Measurements from ENCODE around the gene TRPV5.

Gene TRPV5

DNA sequence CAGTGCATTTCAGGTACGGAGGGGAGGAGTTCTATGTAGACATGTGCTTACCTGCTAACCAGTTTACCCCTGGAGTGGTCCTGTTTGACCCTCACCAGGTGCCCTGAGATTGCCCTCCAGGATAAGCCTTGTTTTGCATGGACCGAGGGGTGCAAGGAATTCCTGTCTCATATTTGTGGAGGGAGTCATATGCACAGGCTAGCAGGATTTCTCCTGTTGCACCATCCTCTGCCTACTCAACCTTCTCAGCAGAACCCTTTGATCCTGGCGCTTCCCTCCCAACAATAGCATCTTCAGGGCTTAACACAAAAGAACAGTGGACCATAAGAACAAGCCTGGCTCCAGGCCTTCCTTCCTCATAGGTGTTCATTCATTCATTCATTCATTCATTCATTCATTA is 55.2 kb downstream of the TRPV5 start:
- no peak overlapping the region for H3K4me3 ChIP-seq (ENCODE audit: low read length)
- TF ChIP-seq, protein P1, sequence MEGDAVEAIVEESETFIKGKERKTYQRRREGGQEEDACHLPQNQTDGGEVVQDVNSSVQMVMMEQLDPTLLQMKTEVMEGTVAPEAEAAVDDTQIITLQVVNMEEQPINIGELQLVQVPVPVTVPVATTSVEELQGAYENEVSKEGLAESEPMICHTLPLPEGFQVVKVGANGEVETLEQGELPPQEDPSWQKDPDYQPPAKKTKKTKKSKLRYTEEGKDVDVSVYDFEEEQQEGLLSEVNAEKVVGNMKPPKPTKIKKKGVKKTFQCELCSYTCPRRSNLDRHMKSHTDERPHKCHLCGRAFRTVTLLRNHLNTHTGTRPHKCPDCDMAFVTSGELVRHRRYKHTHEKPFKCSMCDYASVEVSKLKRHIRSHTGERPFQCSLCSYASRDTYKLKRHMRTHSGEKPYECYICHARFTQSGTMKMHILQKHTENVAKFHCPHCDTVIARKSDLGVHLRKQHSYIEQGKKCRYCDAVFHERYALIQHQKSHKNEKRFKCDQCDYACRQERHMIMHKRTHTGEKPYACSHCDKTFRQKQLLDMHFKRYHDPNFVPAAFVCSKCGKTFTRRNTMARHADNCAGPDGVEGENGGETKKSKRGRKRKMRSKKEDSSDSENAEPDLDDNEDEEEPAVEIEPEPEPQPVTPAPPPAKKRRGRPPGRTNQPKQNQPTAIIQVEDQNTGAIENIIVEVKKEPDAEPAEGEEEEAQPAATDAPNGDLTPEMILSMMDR (conservative IDR thresholded peaks at IDR 0.05; ENCODE audit: low read depth, low read length) = no peak
- no peak for DNase-seq (ENCODE audit: low read depth)

DNA sequence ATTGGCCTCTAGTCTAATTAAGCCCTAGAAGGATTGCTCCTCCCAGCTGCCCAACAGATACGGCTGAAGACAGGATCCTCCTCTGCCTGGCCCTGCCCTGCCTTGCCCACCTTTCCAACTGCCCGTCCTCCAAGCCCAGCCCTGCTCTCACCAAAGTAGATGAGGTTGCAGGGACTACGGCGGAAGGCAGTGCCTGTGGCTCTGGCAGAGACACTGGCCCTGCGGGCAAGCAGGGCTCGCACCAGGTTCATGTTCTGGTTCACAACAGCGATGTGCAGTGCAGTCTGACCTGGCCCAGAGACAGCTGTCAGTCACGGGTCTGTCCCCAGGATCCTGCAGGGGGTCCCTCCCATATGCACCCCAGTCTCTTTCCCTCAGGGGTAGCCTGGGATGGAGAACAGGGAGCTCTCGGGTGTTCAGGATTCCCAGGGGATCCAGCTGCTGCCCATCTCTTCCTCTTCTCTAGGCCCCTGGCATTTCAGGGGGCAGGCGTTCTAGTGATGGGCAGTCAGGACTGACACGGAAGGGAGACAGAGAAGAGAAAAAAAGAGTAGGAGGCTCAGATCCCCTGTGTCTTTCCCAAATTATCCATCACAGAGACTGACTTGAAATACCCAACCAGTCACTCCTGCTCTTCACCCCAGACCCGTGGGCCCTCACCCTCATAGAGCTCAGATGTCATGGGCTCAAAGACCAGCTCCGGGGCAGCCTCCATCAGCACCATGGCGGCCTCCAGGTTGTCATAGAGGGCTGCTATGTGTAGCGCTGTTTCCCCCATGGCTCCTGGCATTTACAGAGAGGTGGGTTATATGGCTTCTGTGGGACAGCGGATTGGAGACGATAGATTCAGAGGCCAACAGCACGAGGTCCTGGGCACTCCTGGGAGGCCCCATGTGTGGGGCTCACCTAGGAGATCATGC is 56.3 kb downstream of the TRPV5 start:
- TF ChIP-seq, protein P1 (conservative IDR thresholded peaks at IDR 0.05; ENCODE audit: low read depth, low read length) = no peak
- no peak overlapping the region for H3K4me3 ChIP-seq (ENCODE audit: low read length)
- DNase-seq (ENCODE audit: low read depth) = no peak

DNA sequence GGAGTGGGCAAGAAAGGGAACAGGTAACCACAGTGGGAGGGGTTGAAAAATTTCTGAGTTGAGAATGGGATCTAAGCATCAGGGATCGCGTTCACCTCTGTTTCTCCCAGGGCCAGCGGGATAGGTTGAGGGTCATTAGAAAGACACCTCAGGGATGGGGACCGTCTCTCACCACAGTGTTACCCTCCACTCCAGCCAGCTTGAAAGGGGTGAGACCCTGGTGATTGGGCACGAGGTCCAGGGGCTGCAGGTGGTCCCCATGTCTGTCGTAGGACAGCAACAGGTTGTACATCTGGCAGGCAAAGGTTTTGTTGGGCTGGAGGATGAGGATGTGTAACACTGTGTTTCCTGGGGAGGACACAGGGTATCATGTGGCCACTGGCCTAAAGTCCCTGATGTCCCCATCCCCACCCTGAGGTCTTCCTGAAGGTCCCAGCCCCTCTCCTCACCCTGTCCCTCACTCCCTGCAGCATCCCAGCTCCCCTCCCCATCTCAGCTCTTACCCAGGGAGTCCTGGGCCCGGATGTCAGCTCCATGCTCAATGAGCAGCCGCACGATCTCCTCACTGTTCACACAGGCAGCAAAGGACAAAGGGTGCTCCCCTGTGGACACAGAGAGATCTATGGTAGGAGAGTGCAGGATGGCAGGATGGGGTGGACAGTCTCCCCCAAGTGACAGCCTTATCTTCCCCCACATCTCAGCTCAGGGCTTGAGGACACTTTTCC is 57.1 kb downstream of the TRPV5 start:
- TF ChIP-seq, protein P1 (conservative IDR thresholded peaks at IDR 0.05; ENCODE audit: low read depth, low read length) = no peak
- DNase-seq (ENCODE audit: low read depth) = no peak
- no peak overlapping the region for H3K4me3 ChIP-seq (ENCODE audit: low read length)

DNA sequence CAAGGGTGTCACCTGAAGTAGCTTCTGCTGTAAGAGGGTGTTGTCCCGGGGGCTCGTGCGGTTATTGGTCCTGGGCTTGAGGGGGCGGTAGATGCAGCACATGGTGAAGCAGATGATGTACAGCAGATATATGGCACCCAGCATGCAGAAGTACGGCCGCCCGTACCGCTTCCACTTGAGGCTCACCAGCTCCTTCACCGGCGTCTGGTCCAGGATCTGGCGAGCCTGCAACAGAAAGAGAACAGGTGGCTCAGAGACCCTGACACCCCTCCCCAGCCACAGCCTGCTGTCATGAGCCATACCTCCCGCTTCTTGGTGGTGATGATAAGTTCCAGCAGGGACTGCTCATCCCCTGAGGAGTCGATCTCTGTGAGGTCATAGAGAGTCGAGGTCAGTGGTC is 58.1 kb downstream of the TRPV5 start:
- no peak overlapping the region for H3K4me3 ChIP-seq (ENCODE audit: low read length)
- TF ChIP-seq, protein P1 (conservative IDR thresholded peaks at IDR 0.05; ENCODE audit: low read depth, low read length) = no peak
- no peak for DNase-seq (ENCODE audit: low read depth)

DNA sequence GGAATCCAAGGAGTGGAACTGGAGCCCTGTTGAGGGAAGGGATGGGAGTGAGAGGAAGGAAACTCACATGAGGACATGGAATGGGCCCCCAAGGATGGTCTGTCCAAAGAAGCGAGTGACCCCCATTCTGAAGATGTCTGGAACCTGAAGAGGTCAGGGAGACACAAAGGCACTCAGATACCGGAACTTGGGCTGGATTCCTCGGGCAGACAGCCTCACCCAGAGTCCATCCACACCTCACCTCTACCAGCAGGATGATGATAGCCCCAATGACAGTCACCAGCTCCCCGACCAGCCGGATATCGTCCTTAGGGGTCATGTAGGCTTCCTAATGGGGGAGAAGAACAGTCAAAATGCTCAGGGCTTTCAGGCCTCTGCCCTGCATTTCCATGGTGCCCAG is 58.7 kb downstream of the TRPV5 start:
- no peak overlapping the region for H3K4me3 ChIP-seq (ENCODE audit: low read length)
- no peak for DNase-seq (ENCODE audit: low read depth)
- TF ChIP-seq, protein P1 (conservative IDR thresholded peaks at IDR 0.05; ENCODE audit: low read depth, low read length) = no peak

DNA sequence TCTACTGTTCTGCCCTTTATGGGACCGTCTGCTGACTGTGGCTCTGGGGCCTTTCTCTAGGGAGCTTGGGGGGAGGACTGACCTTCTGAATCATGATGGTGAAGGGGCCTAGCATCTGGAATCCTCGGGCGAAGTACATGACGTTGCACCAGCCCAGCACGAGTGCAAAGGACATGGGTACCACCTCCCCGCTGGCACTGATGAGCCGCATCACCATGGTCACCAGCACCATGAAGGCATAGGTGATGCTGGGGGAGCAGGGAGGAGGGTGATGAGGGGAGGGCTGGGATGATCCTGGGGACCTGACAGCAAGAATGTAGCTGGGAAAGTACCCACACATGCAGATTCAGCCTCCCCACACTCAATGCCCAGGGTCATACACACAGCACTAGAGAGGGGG is 59.1 kb downstream of the TRPV5 start:
- no peak overlapping the region for H3K4me3 ChIP-seq (ENCODE audit: low read length)
- DNase-seq (ENCODE audit: low read depth) = no peak
- TF ChIP-seq, protein P1 (conservative IDR thresholded peaks at IDR 0.05; ENCODE audit: low read depth, low read length) = no peak
